NT2/D1 (cell line): Measurements from ENCODE around the gene TMEM176B.

Experiments used
- SUZ12 ChIP-seq: IDR thresholded peaks from 2 replicates; pipeline ENCODE4 v1.6.1; 2011; ENCODE audit not compliant: insufficient read length, insufficient read depth; ENCODE audit errors: extremely low read depth
- YY1 ChIP-seq: IDR thresholded peaks from 2 replicates; pipeline ENCODE4 v1.6.1; 2011; ENCODE audit not compliant: insufficient read length, insufficient read depth
- ZNF274 ChIP-seq: IDR thresholded peaks from 2 replicates; pipeline ENCODE4 v1.6.1; 2011; ENCODE audit warnings: mild to moderate bottlenecking, low read depth, low read length

- TF ChIP-seq YY1: no peak
- TF ChIP-seq SUZ12: no peak
- TF ChIP-seq ZNF274: no peak
Observed at GRCh38 chr7:150824379-150825177, 24.4 kb upstream of the TMEM176B start.
